ENCODE data around the gene MAS1.

MAS1 gene

DNA sequence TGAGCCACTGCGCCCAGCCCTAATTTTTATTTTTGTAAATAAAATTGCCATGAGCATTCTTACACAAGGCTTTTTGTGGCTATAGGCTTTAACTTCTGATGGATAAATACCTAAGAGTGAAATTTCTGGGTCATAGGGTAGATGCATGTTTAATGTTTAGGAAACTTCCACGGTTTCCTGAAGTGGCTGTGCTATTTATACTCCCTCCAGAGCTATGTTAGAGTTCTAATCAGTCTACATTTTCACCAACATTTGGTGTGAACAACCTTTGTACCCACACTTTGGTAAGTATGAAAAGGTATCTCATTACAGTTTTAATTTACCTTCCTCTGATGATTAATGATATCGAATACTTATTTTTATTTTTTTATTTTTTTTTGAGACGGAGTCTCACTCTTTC, 6.1 kb upstream of the MAS1 start:
- TF ChIP-seq, protein P1, sequence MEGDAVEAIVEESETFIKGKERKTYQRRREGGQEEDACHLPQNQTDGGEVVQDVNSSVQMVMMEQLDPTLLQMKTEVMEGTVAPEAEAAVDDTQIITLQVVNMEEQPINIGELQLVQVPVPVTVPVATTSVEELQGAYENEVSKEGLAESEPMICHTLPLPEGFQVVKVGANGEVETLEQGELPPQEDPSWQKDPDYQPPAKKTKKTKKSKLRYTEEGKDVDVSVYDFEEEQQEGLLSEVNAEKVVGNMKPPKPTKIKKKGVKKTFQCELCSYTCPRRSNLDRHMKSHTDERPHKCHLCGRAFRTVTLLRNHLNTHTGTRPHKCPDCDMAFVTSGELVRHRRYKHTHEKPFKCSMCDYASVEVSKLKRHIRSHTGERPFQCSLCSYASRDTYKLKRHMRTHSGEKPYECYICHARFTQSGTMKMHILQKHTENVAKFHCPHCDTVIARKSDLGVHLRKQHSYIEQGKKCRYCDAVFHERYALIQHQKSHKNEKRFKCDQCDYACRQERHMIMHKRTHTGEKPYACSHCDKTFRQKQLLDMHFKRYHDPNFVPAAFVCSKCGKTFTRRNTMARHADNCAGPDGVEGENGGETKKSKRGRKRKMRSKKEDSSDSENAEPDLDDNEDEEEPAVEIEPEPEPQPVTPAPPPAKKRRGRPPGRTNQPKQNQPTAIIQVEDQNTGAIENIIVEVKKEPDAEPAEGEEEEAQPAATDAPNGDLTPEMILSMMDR (conservative IDR thresholded peaks at IDR 0.05): no peak
- TF ChIP-seq ZFX (IDR thresholded peaks at IDR 0.05): no peak
- no peak overlapping the region for H3K27ac ChIP-seq

- TF ChIP-seq, protein P1 (conservative IDR thresholded peaks at IDR 0.05): no peak
- no peak for TF ChIP-seq ZFX (IDR thresholded peaks at IDR 0.05)
- no peak overlapping the region for H3K27ac ChIP-seq
Measured at GRCh38 chr6:159886270-159886669, 4.5 kb upstream of the MAS1 start.

GRCh38 chr6:159887146-159887545, 3.6 kb upstream of the MAS1 start:
- no peak overlapping the region for H3K27ac ChIP-seq
- TF ChIP-seq, protein P1 (conservative IDR thresholded peaks at IDR 0.05): no peak
- TF ChIP-seq ZFX (IDR thresholded peaks at IDR 0.05): no peak

GRCh38 chr6:159887761-159888160, 3.0 kb upstream of the MAS1 start:
- no peak for TF ChIP-seq ZFX (IDR thresholded peaks at IDR 0.05)
- TF ChIP-seq, protein P1 (conservative IDR thresholded peaks at IDR 0.05): no peak

DNA sequence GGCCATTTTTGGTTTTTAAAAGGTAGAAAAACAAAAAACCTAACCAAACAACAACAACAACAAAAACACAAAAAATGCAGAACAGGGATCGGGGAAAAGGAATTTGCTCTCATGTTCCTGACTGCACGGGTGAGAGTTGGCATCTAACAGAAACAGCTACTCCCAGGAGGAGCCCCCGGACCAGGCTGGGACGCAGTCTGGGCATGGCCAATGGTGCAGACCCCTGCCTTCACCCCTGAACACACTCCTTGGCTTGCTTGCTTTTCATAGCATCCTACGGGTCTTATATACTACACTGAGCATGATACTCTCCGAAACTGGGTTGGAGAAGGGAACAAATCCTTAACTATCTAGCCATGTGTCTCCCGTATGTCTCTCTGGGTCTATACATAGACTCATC, 587 bp upstream of the MAS1 start:
- TF ChIP-seq, protein P1 (conservative IDR thresholded peaks at IDR 0.05): no peak
- TF ChIP-seq ZFX (IDR thresholded peaks at IDR 0.05): no peak
- no peak overlapping the region for H3K27ac ChIP-seq

More at GRCh38 chr6:159887761-159888160, 3.0 kb upstream of the MAS1 start:
- H3K27ac ChIP-seq: no peak overlapping the region

GRCh38 chr6:159892053-159892452, 1.3 kb downstream of the MAS1 start:
- TF ChIP-seq ZFX (IDR thresholded peaks at IDR 0.05): no peak
- TF ChIP-seq, protein P1 (conservative IDR thresholded peaks at IDR 0.05): no peak

GRCh38 chr6:159893064-159893463, 2.3 kb downstream of the MAS1 start:
- no peak overlapping the region for H3K27ac ChIP-seq
- TF ChIP-seq ZFX (IDR thresholded peaks at IDR 0.05): no peak
- TF ChIP-seq, protein P1 (conservative IDR thresholded peaks at IDR 0.05): no peak

More at GRCh38 chr6:159892053-159892452, 1.3 kb downstream of the MAS1 start:
- H3K27ac ChIP-seq: no peak overlapping the region
